C4-2B (cell line): ENCODE results near the gene NPLOC4.
A peak's percentile ranks its signal among the peaks of the same experiment; 100 is the strongest.

Source experiments
- H3K27ac ChIP-seq: fragments of 450-650 bp; 2 replicates; pipeline ENCODE4 v1.5.1; 2017
- ZFX ChIP-seq: fragments of 450-650 bp; IDR thresholded peaks from 2 replicates; pipeline ENCODE4 v1.6.1; 2017
- TF ChIP-seq, protein P1 (sequence below): fragments of 450-650 bp; conservative IDR thresholded peaks from 2 replicates; pipeline ENCODE4 v1.5.1; 2017; ENCODE audit warnings: mild to moderate bottlenecking

The NPLOC4 gene

DNA sequence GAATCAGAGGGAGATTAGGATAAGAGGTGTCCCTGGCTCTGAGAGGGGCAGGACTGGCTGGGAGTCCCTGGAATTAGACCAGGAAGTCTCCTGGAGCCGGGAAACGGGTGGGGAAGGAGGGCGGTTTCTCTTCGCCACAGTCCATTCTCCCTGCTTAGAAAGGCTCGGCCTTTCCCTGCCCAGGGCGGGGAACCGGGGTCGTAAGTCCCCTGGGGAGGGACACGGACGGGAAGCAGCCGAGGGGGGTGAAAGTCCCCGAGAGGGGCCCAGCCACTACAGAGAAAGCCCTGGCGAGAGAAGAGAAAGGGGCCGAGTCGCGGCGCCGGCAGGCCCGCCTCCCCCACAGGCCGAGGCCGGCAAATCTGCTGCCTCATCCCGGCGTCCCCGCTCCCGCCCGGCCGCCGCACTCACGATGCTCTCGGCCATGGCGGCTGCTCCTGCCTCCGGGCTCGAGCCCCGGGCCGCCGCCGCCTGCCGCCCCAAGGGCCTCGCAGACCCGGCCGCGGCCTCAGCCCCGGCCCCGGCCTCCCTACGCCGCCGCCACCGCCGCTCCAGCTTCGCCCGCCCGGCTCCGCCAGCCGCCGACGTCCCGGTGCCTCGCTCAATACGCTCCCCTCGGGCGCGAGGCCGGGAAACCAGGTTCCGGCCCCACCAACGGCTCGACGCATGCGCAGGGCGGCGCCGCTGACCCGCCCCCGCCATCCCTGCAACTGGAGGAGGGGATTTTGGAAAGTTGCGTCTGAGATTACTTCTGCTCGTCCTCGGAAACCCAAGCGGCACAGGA is at the start of gene NPLOC4, which contains the start of gene TSPAN10:
Gene NPLOC4, minus strand, starts transcription at position 608 of the 784 bp plus-strand sequence. Its CDS starts 182 bp downstream, at position 426.
Gene TSPAN10, plus strand, starts transcription at position 692 of the 784 bp plus-strand sequence. CDS start 5,217 bp downstream, outside the sequence.
- peak within 1 kb of the TSS; percentile 86 for H3K27ac ChIP-seq
- TF ChIP-seq, protein P1, sequence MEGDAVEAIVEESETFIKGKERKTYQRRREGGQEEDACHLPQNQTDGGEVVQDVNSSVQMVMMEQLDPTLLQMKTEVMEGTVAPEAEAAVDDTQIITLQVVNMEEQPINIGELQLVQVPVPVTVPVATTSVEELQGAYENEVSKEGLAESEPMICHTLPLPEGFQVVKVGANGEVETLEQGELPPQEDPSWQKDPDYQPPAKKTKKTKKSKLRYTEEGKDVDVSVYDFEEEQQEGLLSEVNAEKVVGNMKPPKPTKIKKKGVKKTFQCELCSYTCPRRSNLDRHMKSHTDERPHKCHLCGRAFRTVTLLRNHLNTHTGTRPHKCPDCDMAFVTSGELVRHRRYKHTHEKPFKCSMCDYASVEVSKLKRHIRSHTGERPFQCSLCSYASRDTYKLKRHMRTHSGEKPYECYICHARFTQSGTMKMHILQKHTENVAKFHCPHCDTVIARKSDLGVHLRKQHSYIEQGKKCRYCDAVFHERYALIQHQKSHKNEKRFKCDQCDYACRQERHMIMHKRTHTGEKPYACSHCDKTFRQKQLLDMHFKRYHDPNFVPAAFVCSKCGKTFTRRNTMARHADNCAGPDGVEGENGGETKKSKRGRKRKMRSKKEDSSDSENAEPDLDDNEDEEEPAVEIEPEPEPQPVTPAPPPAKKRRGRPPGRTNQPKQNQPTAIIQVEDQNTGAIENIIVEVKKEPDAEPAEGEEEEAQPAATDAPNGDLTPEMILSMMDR: no peak
- peak; percentile 99 for TF ChIP-seq ZFX

DNA sequence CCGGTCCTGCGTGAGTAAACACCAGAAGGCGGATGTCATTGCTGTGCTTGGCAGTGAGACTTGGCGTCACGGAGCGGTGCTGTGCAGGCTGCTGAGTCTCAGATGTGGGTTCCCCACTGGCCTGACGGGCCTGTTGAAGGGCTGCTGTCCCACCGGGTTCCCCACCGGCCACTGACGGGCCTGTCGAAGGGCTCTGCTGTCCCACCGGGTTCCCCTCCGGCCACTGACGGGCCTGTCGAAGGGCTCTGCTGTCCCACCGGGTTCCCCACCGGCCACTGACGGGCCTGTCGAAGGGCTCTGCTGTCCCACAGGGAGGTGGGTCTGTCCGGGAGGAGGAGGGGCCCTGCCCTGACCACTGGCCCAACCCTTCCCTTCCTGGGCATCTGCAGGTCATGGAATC is 49.7 kb upstream of the NPLOC4 start:
- H3K27ac ChIP-seq: no peak overlapping the region

DNA sequence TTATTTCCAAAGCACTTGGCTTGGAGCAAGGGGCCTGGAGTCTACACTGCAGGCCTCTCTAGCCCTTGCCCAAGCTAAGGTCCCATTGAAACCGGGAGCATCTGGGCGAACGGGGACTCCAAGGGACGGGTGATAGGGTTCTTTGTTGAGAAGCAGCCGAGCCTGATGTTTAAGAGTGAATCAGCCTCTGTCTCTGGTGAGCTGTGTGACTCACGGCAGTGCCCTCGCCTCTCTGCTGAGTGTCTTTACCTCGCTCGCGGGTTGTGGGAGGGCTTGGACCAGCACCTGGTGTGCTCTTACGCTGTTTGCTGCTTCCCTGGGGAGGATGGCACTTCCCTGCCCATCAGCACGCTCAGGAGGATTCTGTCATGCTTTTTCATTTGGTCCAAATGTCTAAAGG is 48.2 kb upstream of the NPLOC4 start:
- peak overlapping the region; percentile 93 for H3K27ac ChIP-seq

More for the DNA sequence above, 49.7 kb upstream of the NPLOC4 start:
- TF ChIP-seq ZFX: no peak
- TF ChIP-seq, protein P1: no peak

DNA sequence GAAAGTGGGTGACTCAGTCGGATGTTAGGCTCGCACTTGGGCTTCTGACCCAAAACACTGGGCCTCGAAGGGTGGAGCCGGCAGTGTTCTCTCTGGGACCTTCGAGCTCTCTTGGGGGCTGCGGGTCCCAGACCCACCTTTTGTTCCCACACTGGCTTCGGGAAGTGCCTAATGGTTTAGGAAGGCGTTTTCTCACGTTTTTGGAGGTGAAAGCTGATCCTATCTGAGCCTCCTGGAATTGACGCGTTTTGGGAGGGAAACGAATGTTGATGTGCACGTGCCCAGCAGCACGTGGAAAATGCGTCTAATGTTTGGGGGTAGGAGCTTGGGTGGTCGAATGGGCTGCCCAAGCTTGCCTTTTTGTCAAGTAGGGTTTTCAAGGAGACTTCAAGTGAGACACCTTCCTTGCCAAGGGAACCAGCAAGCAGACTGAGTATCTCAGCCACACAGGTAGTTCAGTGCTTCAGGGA is 47.6 kb upstream of the NPLOC4 start:
- H3K27ac ChIP-seq: peak overlapping the region; percentile 93
- peak; percentile 8; the same call in 1 of the 2 replicates for TF ChIP-seq ZFX
- TF ChIP-seq, protein P1: no peak

More for the DNA sequence above, 48.2 kb upstream of the NPLOC4 start:
- TF ChIP-seq, protein P1: no peak
- no peak for TF ChIP-seq ZFX

DNA sequence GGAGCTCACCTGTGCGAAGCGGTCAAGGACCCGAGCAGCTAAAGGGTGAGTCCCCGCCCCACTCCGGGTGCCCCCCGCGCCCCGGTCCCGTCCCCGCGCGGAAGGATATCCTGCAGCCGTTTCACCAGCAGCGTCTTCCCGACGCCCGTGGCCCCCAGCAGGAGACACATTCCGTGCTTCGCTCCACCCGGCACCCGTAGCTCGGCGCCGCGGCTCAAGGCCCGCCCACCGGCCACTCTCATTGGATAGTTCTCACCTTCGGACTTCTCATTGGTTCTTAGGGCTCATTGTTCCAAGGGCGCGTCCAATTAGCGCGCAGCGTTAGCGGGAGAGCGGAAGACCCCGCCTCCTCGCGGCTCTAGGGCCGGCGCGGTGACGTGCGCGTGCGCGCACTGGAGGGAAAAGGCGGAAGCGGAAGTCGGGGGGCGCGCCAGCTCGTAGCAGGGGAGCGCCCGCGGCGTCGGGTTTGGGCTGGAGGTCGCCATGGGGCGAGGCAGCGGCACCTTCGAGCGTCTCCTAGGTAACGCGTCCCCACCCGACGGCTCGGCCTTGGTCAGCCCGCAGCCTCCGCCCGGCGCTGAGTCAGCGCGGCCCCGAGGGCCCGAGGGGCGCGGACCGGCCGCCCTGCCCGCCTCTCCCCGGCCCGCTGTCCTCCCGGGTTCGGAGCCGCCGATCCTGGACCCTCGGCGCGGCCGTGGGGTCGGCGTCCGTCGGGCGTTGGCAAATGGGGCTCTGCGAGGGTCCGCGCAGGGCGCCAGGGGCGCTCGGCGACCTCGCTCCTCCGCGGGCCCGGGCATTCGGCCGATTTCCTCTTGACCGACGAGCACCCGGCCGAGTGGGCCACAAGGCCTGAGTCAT is 46.9 kb upstream of the NPLOC4 start, which contains the start of the genes ARL16 and HGS:
Gene ARL16, minus strand, starts transcription at position 214 of the 858 bp plus-strand sequence. Its CDS starts 44 bp downstream, at position 170.
Gene HGS, plus strand, starts transcription at position 428 of the 858 bp plus-strand sequence. Its CDS starts 56 bp downstream, at position 484.
- TF ChIP-seq, protein P1: no peak
- TF ChIP-seq ZFX: peak; percentile 79; the same call in 1 of the 2 replicates
- peak within 1 kb of the TSS; percentile 93 for H3K27ac ChIP-seq

DNA sequence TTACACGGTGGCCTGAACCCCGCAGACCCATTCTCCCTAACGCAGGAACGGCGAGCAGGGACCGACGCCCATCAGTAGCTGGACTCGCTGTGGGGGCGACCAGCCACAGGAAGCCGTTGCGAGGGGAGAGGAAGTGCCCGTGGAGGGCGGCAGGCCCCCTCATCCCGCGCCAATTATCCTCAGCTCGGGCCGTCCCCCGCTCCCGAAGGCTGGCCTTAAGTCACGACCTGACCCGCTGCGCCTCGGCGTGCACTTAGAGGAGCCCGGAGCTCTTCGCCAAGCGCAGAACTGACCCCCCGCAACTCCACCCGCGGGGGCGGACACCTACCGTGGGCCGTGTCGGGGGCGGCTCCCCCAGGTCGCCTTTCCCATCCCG is 46.3 kb upstream of the NPLOC4 start:
- H3K27ac ChIP-seq: peak overlapping the region; percentile 93

More for the DNA sequence above, 46.3 kb upstream of the NPLOC4 start:
- TF ChIP-seq, protein P1: no peak
- no peak for TF ChIP-seq ZFX
